ENCODE measurements around the gene RAB44.

DNA sequence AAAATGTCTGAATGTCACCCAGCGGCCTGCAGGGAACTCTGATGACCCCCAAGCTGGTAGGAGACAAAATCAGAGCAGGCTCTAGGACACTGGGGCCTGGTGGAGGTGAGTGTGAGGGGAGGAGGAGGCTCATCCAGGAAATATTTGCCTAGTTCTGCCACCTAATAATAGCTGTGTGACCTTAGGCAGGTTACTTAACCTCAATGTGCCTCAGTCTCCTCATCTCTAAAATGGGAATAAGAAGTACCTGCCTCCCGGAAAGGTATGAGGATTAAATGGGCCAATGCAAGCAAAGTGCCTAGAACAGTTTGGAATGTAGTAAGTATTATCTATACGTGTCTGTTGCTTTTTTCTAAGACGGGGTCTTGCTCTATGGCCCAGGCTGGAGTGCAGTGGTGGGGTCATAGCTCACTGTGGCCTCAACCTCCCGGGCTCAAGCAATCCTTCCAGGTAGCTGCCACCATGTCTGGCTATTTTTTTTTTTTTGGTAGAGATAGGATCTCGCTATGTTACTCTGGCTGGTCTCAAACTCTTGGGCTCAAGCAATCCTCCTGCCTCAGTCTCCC, 60.4 kb downstream of the RAB44 start:
- TF ChIP-seq, protein P1, sequence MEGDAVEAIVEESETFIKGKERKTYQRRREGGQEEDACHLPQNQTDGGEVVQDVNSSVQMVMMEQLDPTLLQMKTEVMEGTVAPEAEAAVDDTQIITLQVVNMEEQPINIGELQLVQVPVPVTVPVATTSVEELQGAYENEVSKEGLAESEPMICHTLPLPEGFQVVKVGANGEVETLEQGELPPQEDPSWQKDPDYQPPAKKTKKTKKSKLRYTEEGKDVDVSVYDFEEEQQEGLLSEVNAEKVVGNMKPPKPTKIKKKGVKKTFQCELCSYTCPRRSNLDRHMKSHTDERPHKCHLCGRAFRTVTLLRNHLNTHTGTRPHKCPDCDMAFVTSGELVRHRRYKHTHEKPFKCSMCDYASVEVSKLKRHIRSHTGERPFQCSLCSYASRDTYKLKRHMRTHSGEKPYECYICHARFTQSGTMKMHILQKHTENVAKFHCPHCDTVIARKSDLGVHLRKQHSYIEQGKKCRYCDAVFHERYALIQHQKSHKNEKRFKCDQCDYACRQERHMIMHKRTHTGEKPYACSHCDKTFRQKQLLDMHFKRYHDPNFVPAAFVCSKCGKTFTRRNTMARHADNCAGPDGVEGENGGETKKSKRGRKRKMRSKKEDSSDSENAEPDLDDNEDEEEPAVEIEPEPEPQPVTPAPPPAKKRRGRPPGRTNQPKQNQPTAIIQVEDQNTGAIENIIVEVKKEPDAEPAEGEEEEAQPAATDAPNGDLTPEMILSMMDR (IDR thresholded peaks at IDR 0.05; ENCODE audit: insufficient read depth, low read depth, low read length): no peak
- TF ChIP-seq EZH2 (IDR thresholded peaks at IDR 0.05; ENCODE audit: insufficient read depth, low read length): no peak

Data from astrocyte (in vitro differentiated cells and primary cell).